ENCODE results near the gene EPHX1. TPM values are rescaled to one million over a fixed set of nuclear protein-coding genes. Genes with fewer than 3 reads are reported as not detected.
A peak's percentile ranks its signal among the peaks of the same experiment; 100 is the strongest.
"Not testable (repeated sequence)": the region's sequence is repeated elsewhere in the genome, so short reads cannot be mapped to it uniquely, and the experiment has no call there.

The EPHX1 gene
- polyA plus RNA-seq (2013, experiment 1 of 2) = 9.9 TPM
- polyA plus RNA-seq (2013, experiment 2 of 2) = 9.9 TPM

GRCh38 chr1:225809842-225810578 is at the start of gene EPHX1:
EPHX1 (plus strand) TSS chr1:225810124; CDS start chr1:225828730, 18,606 bp downstream.
- H3K23ac ChIP-seq (ENCODE audit: low read depth, low read length, poor library complexity) = peak within 1 kb of the TSS; percentile 83
- H3K4me3 ChIP-seq (ENCODE audit: low read length in 2 of 2) = peak within 1 kb of the TSS; percentile 56 to 88
- H3K9ac ChIP-seq (ENCODE audit: low read depth, low read length, poor library complexity) = peak within 1 kb of the TSS; percentile 94
- peaks cover 0 to 5% of the 10 kb centered on the region in 2 donors for H3K36me3 ChIP-seq (replicated peaks in 1 of 2; ENCODE audit: control insufficient read depth in 2 of 2, insufficient read depth in 2 of 2, low read length in 2 of 2)
- WGBS, 2 donors (ENCODE audit: extremely low coverage in 2 of 2, insufficient read length in 2 of 2, insufficient replicate concordance in 1 of 2) = no CpG with 5 or more reads among the region's 80 CpGs
- no peaks in the 10 kb centered on the region for H3K79me1 ChIP-seq (ENCODE audit: low read depth, low read length)
- H3K27ac ChIP-seq (replicated peaks; ENCODE audit: low read length) = no peak within 1 kb of the TSS
- no peak within 1 kb of the TSS for H4K8ac ChIP-seq (ENCODE audit: low read depth, low read length)
- no peak within 1 kb of the TSS for H3K4ac ChIP-seq (ENCODE audit: low read length)
- H3K18ac ChIP-seq (ENCODE audit: low read length) = peak within 1 kb of the TSS; percentile 95
- H2AK5ac ChIP-seq (ENCODE audit: low read depth, low read length) = no peak within 1 kb of the TSS
- H3K4me1 ChIP-seq (ENCODE audit: control insufficient read depth in 2 of 2, insufficient read depth in 1 of 2, low read depth in 1 of 2, low read length in 2 of 2) = peaks cover 9 to 13% of the 10 kb centered on the region in 2 donors
- H3K9me3 ChIP-seq (replicated peaks in 1 of 2; ENCODE audit: control insufficient read depth in 2 of 2, insufficient read depth in 1 of 2, low read depth in 1 of 2, low read length in 2 of 2) = no peaks in the 10 kb centered on the region
- no peak within 1 kb of the TSS for H2BK12ac ChIP-seq (ENCODE audit: low read length)
- H2BK120ac ChIP-seq (ENCODE audit: low read depth, low read length) = no peak within 1 kb of the TSS
- peaks cover 0 to 8% (median 0%) of the 10 kb centered on the region in 3 experiments for H3K27me3 ChIP-seq (ENCODE audit: control insufficient read depth in 3 of 3, insufficient read depth in 3 of 3, low read depth in 1 of 3, low read length in 3 of 3)
- H3K4me2 ChIP-seq (ENCODE audit: insufficient read depth, low read length, poor library complexity, severe bottlenecking) = peak within 1 kb of the TSS; percentile 97
- H3K14ac ChIP-seq (ENCODE audit: low read length) = no peak within 1 kb of the TSS
- H2BK15ac ChIP-seq (ENCODE audit: low read length) = no peak within 1 kb of the TSS
- H2BK5ac ChIP-seq (ENCODE audit: low read length) = no peak within 1 kb of the TSS
- H2AFZ ChIP-seq (ENCODE audit: low read length) = peak within 1 kb of the TSS; percentile 87
- peak; percentile 74 for DNase-seq (ENCODE audit: low spot score)
- no peak within 1 kb of the TSS for H4K91ac ChIP-seq (ENCODE audit: low read depth, low read length, poor library complexity)

DNA sequence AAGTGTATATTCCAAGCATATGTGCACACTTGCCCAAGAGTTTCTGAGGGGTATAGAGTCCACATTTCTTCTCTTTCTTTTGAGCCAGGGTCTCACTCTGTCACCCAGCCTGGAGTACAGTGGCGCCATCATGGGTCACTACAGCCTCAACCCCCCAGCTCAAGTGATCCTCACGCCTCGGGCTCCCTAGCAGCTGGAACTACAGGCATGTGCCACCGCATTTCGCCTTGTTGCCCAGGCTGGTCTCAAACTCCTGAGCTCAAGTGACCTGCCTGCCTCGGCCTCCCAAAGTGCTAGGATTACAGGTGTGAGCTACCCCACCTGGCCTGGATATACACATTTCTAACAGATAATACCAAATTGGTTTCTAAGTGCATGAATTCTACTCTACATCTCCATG is 49.4 kb upstream of the EPHX1 start:
- H3K4me1 ChIP-seq (ENCODE audit: control insufficient read depth in 2 of 2, insufficient read depth in 1 of 2, low read depth in 1 of 2, low read length in 2 of 2) = peaks cover 13 to 15% of the 10 kb centered on the region in 2 donors
- no peaks in the 10 kb centered on the region for H3K79me1 ChIP-seq (ENCODE audit: low read depth, low read length)
- H3K36me3 ChIP-seq (replicated peaks in 1 of 2; ENCODE audit: control insufficient read depth in 2 of 2, insufficient read depth in 2 of 2, low read length in 2 of 2) = no peaks in the 10 kb centered on the region
- no peak overlapping the region for H2AFZ ChIP-seq (ENCODE audit: low read length)
- peak overlapping the region; percentile 67 for H3K18ac ChIP-seq (ENCODE audit: low read length)
- H2BK120ac ChIP-seq (ENCODE audit: low read depth, low read length) = no peak overlapping the region
- WGBS, 2 donors (ENCODE audit: extremely low coverage in 2 of 2, insufficient read length in 2 of 2, insufficient replicate concordance in 1 of 2) = no CpG with 5 or more reads among the region's 6 CpGs
- H3K27me3 ChIP-seq (ENCODE audit: control insufficient read depth in 3 of 3, insufficient read depth in 3 of 3, low read depth in 1 of 3, low read length in 3 of 3) = no peaks in the 10 kb centered on the region
- no peak overlapping the region for H3K23ac ChIP-seq (ENCODE audit: low read depth, low read length, poor library complexity)
- H3K9ac ChIP-seq (ENCODE audit: low read depth, low read length, poor library complexity) = no peak overlapping the region
- no peaks in the 10 kb centered on the region for H3K9me3 ChIP-seq (replicated peaks in 1 of 2; ENCODE audit: control insufficient read depth in 2 of 2, insufficient read depth in 1 of 2, low read depth in 1 of 2, low read length in 2 of 2)
- no peak overlapping the region for H3K14ac ChIP-seq (ENCODE audit: low read length)
- DNase-seq (ENCODE audit: low spot score) = no peak
- H3K4me3 ChIP-seq (ENCODE audit: low read length in 2 of 2) = no peak overlapping the region
- H3K4me2 ChIP-seq (ENCODE audit: insufficient read depth, low read length, poor library complexity, severe bottlenecking) = no peak overlapping the region
- H3K27ac ChIP-seq (replicated peaks; ENCODE audit: low read length) = no peak overlapping the region
- H4K8ac ChIP-seq (ENCODE audit: low read depth, low read length) = no peak overlapping the region
- H2BK15ac ChIP-seq (ENCODE audit: low read length) = no peak overlapping the region
- no peak overlapping the region for H2AK5ac ChIP-seq (ENCODE audit: low read depth, low read length)
- H3K4ac ChIP-seq (ENCODE audit: low read length) = no peak overlapping the region
- H4K91ac ChIP-seq (ENCODE audit: low read depth, low read length, poor library complexity) = no peak overlapping the region
- no peak overlapping the region for H2BK5ac ChIP-seq (ENCODE audit: low read length)
- H2BK12ac ChIP-seq (ENCODE audit: low read length) = no peak overlapping the region

GRCh38 chr1:225761395-225761794 is 48.5 kb upstream of the EPHX1 start:
- H3K27ac ChIP-seq (replicated peaks; ENCODE audit: low read length) = not testable (repeated sequence)

GRCh38 chr1:225762002-225762441 is 47.9 kb upstream of the EPHX1 start:
- H3K23ac ChIP-seq (ENCODE audit: low read depth, low read length, poor library complexity) = no peak overlapping the region
- peaks cover 10 to 15% of the 10 kb centered on the region in 2 donors for H3K4me1 ChIP-seq (ENCODE audit: control insufficient read depth in 2 of 2, insufficient read depth in 1 of 2, low read depth in 1 of 2, low read length in 2 of 2)
- no peak overlapping the region for H3K4ac ChIP-seq (ENCODE audit: low read length)
- H2BK5ac ChIP-seq (ENCODE audit: low read length) = no peak overlapping the region
- no peak overlapping the region for H4K91ac ChIP-seq (ENCODE audit: low read depth, low read length, poor library complexity)
- WGBS, 2 donors (ENCODE audit: extremely low coverage in 2 of 2, insufficient read length in 2 of 2, insufficient replicate concordance in 1 of 2) = no CpG with 5 or more reads among the region's 5 CpGs
- no peak overlapping the region for H3K18ac ChIP-seq (ENCODE audit: low read length)
- H3K36me3 ChIP-seq (replicated peaks in 1 of 2; ENCODE audit: control insufficient read depth in 2 of 2, insufficient read depth in 2 of 2, low read length in 2 of 2) = no peaks in the 10 kb centered on the region
- H3K4me2 ChIP-seq (ENCODE audit: insufficient read depth, low read length, poor library complexity, severe bottlenecking) = no peak overlapping the region
- H3K4me3 ChIP-seq (ENCODE audit: low read length in 2 of 2) = no peak overlapping the region
- H2BK12ac ChIP-seq (ENCODE audit: low read length) = no peak overlapping the region
- H3K27me3 ChIP-seq (ENCODE audit: control insufficient read depth in 3 of 3, insufficient read depth in 3 of 3, low read depth in 1 of 3, low read length in 3 of 3) = no peaks in the 10 kb centered on the region
- peak overlapping the region; percentile 41 for H3K27ac ChIP-seq (replicated peaks; ENCODE audit: low read length)
- no peak overlapping the region for H3K14ac ChIP-seq (ENCODE audit: low read length)
- peak overlapping the region; percentile 72 for H2AFZ ChIP-seq (ENCODE audit: low read length)
- H3K9ac ChIP-seq (ENCODE audit: low read depth, low read length, poor library complexity) = no peak overlapping the region
- no peak overlapping the region for H2AK5ac ChIP-seq (ENCODE audit: low read depth, low read length)
- no peak overlapping the region for H2BK15ac ChIP-seq (ENCODE audit: low read length)
- H3K79me1 ChIP-seq (ENCODE audit: low read depth, low read length) = no peaks in the 10 kb centered on the region
- H4K8ac ChIP-seq (ENCODE audit: low read depth, low read length) = no peak overlapping the region
- H2BK120ac ChIP-seq (ENCODE audit: low read depth, low read length) = no peak overlapping the region
- no peak for DNase-seq (ENCODE audit: low spot score)
- no peaks in the 10 kb centered on the region for H3K9me3 ChIP-seq (replicated peaks in 1 of 2; ENCODE audit: control insufficient read depth in 2 of 2, insufficient read depth in 1 of 2, low read depth in 1 of 2, low read length in 2 of 2)

More at GRCh38 chr1:225761395-225761794, 48.5 kb upstream of the EPHX1 start:
- not testable (repeated sequence) for H2BK5ac ChIP-seq (ENCODE audit: low read length); H3K9ac ChIP-seq (ENCODE audit: low read depth, low read length, poor library complexity); H2AK5ac ChIP-seq (ENCODE audit: low read depth, low read length); H2BK120ac ChIP-seq (ENCODE audit: low read depth, low read length); H3K18ac ChIP-seq (ENCODE audit: low read length); H3K4me2 ChIP-seq (ENCODE audit: insufficient read depth, low read length, poor library complexity, severe bottlenecking); H4K8ac ChIP-seq (ENCODE audit: low read depth, low read length); H3K23ac ChIP-seq (ENCODE audit: low read depth, low read length, poor library complexity); H3K9me3 ChIP-seq (replicated peaks in 1 of 2; ENCODE audit: control insufficient read depth in 2 of 2, insufficient read depth in 1 of 2, low read depth in 1 of 2, low read length in 2 of 2); H3K14ac ChIP-seq (ENCODE audit: low read length); H2BK12ac ChIP-seq (ENCODE audit: low read length); H3K79me1 ChIP-seq (ENCODE audit: low read depth, low read length); H2BK15ac ChIP-seq (ENCODE audit: low read length); H3K36me3 ChIP-seq (replicated peaks in 1 of 2; ENCODE audit: control insufficient read depth in 2 of 2, insufficient read depth in 2 of 2, low read length in 2 of 2); H4K91ac ChIP-seq (ENCODE audit: low read depth, low read length, poor library complexity); DNase-seq (ENCODE audit: low spot score); H2AFZ ChIP-seq (ENCODE audit: low read length); H3K27me3 ChIP-seq (ENCODE audit: control insufficient read depth in 3 of 3, insufficient read depth in 3 of 3, low read depth in 1 of 3, low read length in 3 of 3); H3K4me3 ChIP-seq (ENCODE audit: low read length in 2 of 2); H3K4ac ChIP-seq (ENCODE audit: low read length)
- no CpG with 5 or more reads among the region's 6 CpGs for WGBS, 2 donors (ENCODE audit: extremely low coverage in 2 of 2, insufficient read length in 2 of 2, insufficient replicate concordance in 1 of 2)
- peaks cover 10 to 15% of the 10 kb centered on the region in 2 donors for H3K4me1 ChIP-seq (ENCODE audit: control insufficient read depth in 2 of 2, insufficient read depth in 1 of 2, low read depth in 1 of 2, low read length in 2 of 2)

All from neuronal stem cell (in vitro differentiated cells).